NCI-H128 (cell line): ENCODE data around the gene CYB5B.

Experiments used
- DNase-seq: peaks from one replicate; lab custom pipeline; 2025; ENCODE audit not compliant: unreplicated experiment; lab: John Stamatoyannopoulos, UW

Gene CYB5B

GRCh38 chr16:69483611-69484010 lies 59.2 kb downstream of the CYB5B start:
- DNase-seq, result no peak

GRCh38 chr16:69485361-69485760 lies 60.9 kb downstream of the CYB5B start:
- DNase-seq, result no peak

- no peak for DNase-seq
Observed at GRCh38 chr16:69485816-69486215, 61.4 kb downstream of the CYB5B start.

GRCh38 chr16:69486272-69486671 lies 61.9 kb downstream of the CYB5B start:
- DNase-seq, result no peak

- DNase-seq, result no peak
Observed at GRCh38 chr16:69486724-69487123, 62.3 kb downstream of the CYB5B start.

- DNase-seq, result no peak
Observed at GRCh38 chr16:69490707-69491324, 66.4 kb downstream of the CYB5B start.

- DNase-seq, result no peak
Observed at GRCh38 chr16:69494991-69495392, 70.6 kb downstream of the CYB5B start.

- no peak for DNase-seq
Observed at GRCh38 chr16:69495821-69496220, 71.4 kb downstream of the CYB5B start.

- no peak for DNase-seq
Observed at GRCh38 chr16:69496376-69496775, 72.0 kb downstream of the CYB5B start.

GRCh38 chr16:69496896-69497295 lies 72.5 kb downstream of the CYB5B start:
- DNase-seq, result no peak

GRCh38 chr16:69497876-69498596 lies 73.6 kb downstream of the CYB5B start:
- DNase-seq, result no peak

GRCh38 chr16:69498926-69499325 lies 74.5 kb downstream of the CYB5B start:
- DNase-seq, result no peak

GRCh38 chr16:69499541-69500230 lies 75.3 kb downstream of the CYB5B start:
- DNase-seq, result no peak

- DNase-seq, result no peak
Observed at GRCh38 chr16:69500496-69500895, 76.1 kb downstream of the CYB5B start.

GRCh38 chr16:69501956-69502745 lies 77.7 kb downstream of the CYB5B start:
- no peak for DNase-seq

- no peak for DNase-seq
Observed at GRCh38 chr16:69503244-69503643, 78.8 kb downstream of the CYB5B start.

GRCh38 chr16:69508033-69508755 lies 83.8 kb downstream of the CYB5B start:
- DNase-seq, result no peak

- DNase-seq, result no peak
Observed at GRCh38 chr16:69509125-69509524, 84.7 kb downstream of the CYB5B start.

GRCh38 chr16:69511651-69512050 lies 87.2 kb downstream of the CYB5B start:
- DNase-seq, result no peak

- no peak for DNase-seq
Observed at GRCh38 chr16:69513180-69513966, 89.0 kb downstream of the CYB5B start.
